ENCODE results near the gene SFTPA2.
"Not testable (repeated sequence)": the region's sequence is repeated elsewhere in the genome, so short reads cannot be mapped to it uniquely, and the experiment has no call there.

SFTPA2 gene

GRCh38 chr10:79560160-79560709, at the start of gene SFTPA2:
TSS of gene SFTPA2 (minus strand) at chr10:79560407. CDS start at chr10:79559483, 924 bp downstream.
- no peak for DNase-seq (ENCODE audit: low read depth in 2 of 2)

- DNase-seq (ENCODE audit: low read depth in 2 of 2), result peak; percentile 24 to 36
These were observed 48.5 kb upstream of the SFTPA2 start for GRCh38 chr10:79608505-79609375.

DNA sequence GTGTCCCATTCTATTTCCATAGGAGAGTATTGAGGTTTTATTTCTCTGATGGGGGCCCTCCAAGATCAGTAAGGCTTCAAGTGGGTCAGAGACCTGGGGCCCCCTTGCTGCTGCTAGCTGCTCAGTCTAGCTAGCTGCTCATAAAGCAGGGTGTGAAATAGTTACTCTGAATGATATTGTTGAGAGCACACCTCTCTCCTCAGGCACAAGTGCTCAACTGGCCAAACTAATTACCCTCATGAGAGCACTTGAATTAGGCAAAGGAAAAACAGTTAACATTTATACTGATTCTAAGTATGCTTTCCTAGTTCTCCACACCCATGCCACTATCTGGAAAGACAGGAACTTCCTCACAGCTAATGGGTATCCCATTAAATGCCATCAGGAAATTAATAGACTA, 45.1 kb upstream of the SFTPA2 start:
- DNase-seq (ENCODE audit: low read depth in 2 of 2), result no peak

- no peak for DNase-seq (ENCODE audit: low read depth in 2 of 2)
These were observed 44.1 kb upstream of the SFTPA2 start for GRCh38 chr10:79604294-79604693.

- no peak for DNase-seq (ENCODE audit: low read depth in 2 of 2)
These were observed 42.7 kb upstream of the SFTPA2 start for GRCh38 chr10:79602953-79603352.

- no peak for DNase-seq (ENCODE audit: low read depth in 2 of 2)
These were observed 41.7 kb upstream of the SFTPA2 start for GRCh38 chr10:79601939-79602338.

GRCh38 chr10:79599644-79600043, 39.4 kb upstream of the SFTPA2 start:
- DNase-seq (ENCODE audit: low read depth in 2 of 2), result not testable (repeated sequence)

DNA sequence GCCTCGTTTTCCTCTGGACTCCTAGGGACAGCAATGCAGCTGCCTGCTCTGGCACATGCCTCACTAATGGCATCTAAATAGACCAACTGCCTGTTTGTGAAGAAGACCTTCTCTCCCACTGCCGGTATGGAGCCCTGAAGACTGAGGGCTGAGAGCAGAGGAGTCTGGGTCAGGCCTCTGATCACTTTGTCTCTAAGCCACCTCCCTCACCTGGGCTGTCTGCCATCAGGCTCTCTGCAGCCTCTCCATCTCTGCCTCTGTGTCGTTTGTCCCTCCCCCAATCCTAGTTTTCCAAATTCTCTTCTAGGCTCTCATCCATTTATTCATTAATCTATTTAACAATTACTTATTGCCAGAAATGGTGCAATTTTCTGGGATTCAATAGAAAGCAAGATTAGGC, 35.3 kb upstream of the SFTPA2 start:
- DNase-seq (ENCODE audit: low read depth in 2 of 2), result no peak

- DNase-seq (ENCODE audit: low read depth in 2 of 2), result not testable (repeated sequence)
These were observed 34.4 kb upstream of the SFTPA2 start for GRCh38 chr10:79594565-79594964.

GRCh38 chr10:79593377-79593776, 33.2 kb upstream of the SFTPA2 start:
- no peak for DNase-seq (ENCODE audit: low read depth in 2 of 2)

DNA sequence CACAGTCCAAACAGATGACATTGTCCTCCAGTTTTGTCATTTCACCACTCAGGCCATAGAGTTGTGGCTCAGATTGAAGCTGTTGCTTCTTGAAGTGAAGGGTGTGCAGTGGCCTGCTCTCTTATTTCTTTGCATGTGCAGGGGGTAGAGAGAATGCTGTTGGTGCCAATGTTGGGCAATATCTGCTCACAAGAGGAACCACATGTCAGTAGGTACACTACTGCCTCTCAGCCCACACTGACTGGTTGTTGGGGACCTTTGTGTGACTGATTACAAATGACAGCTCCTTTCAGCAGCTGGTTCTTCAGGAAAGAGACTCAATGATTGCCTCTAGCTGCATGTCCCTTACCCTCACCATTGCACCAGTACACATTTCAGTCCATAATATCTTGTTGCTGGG, 28.6 kb upstream of the SFTPA2 start:
- no peak for DNase-seq (ENCODE audit: low read depth in 2 of 2)

GRCh38 chr10:79586933-79587332, 26.7 kb upstream of the SFTPA2 start:
- DNase-seq (ENCODE audit: low read depth in 2 of 2), result no peak

GRCh38 chr10:79585870-79586527, 25.8 kb upstream of the SFTPA2 start:
- DNase-seq (ENCODE audit: low read depth in 2 of 2), result no peak

DNA sequence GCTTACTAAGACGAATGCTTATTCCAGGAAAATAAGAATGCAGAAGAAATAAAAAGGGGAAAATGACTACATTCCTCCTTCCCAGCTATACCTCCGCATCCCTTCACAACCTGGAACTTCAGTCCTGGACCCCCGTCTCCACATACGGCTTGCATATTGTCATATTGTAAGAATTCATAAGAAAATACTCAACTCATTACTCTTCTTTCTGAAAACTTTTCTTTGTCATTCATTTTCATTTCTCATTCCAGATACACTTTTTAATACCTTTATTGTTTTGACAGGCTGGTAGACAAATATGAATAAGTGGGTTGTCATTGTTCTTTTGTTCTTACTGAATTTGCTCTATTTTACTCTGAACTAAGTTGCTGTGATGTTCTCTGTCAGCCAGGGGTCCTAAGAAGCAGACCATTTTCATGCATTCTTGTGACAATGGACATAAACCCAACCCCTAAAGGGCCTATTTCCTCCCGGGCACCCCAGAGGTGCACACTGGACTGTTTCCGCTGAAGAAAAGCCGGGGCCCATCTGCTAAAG, 23.3 kb upstream of the SFTPA2 start:
- no peak for DNase-seq (ENCODE audit: low read depth in 2 of 2)

GRCh38 chr10:79582954-79583353, 22.7 kb upstream of the SFTPA2 start:
- not testable (repeated sequence) for DNase-seq (ENCODE audit: low read depth in 2 of 2)

- DNase-seq (ENCODE audit: low read depth in 2 of 2), result no peak
These were observed 21.9 kb upstream of the SFTPA2 start for GRCh38 chr10:79582096-79582495.

DNA sequence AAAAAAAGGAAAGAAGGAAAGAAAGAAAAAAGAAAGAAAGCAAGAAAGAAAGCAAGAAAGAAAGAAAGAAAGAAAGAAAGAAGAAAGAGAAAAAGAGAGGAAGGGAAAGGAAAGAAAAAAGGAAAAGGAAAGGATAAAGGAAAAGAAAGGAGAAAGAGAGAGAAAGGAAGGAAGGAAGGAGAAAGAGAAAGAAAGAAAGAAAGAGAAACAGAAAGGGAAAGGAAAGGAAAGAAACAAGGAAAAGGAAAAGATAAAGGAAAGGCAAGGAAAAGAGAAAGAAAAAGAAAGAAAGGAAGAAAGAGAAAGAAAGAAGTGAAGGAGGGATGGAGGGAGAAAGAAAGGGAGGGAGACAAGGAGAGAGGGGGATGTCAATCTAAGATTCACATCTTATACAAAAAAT, 20.8 kb upstream of the SFTPA2 start:
- DNase-seq (ENCODE audit: low read depth in 2 of 2), result no peak

- DNase-seq (ENCODE audit: low read depth in 2 of 2), result no peak
These were observed 19.2 kb upstream of the SFTPA2 start for GRCh38 chr10:79579361-79579760.

- DNase-seq (ENCODE audit: low read depth in 2 of 2), result not testable (repeated sequence)
These were observed 10.4 kb upstream of the SFTPA2 start for GRCh38 chr10:79570624-79571023.

- DNase-seq (ENCODE audit: low read depth in 2 of 2), result no peak
These were observed 3.2 kb upstream of the SFTPA2 start for GRCh38 chr10:79563426-79563825.

DNA sequence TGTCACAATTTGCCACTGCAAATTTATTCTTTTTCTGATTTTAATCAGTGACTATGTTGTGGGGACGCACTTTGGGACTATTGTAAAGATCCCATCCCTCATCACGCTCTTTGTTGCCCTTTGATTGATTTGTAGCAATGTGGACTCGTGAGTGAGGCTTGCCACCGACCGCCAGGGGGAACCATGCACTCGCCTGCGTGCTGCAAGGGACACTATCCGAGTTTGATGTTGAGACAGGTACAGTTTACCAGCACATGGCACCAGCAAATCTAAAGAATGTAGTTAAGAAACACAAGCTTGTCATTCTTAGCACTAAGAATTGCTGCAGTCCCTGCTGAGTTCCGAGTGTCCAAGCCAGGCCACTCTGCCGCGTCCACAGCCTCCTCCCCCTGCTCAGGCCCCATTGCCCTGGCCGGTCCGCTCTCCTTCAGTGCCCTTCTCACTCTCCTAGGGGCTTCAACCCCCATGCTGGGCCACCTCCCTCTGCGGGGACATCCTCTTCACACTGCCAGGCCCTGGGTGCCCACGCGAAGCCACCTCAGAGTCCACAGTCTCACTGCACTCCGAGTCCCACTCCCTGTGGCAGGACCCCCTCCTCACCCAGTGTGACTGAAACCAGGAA, 2.0 kb upstream of the SFTPA2 start:
- peak; percentile 38 to 47 for DNase-seq (ENCODE audit: low read depth in 2 of 2)

GRCh38 chr10:79561257-79561656, 1.1 kb upstream of the SFTPA2 start:
- no peak for DNase-seq (ENCODE audit: low read depth in 2 of 2)

All from stimulated activated CD8-positive, alpha-beta memory T cell treated with anti-CD3 and anti-CD28 coated beads, Interleukin-2, amount 100 ng/mL, for 48 hours (primary cell).